ENCODE measurements around the gene MYMK. TPM values are rescaled to one million over a fixed set of nuclear protein-coding genes. Genes with fewer than 3 reads are reported as not detected.

The MYMK gene
- total RNA-seq, 1 donor from 2014 or later: not detected

DNA sequence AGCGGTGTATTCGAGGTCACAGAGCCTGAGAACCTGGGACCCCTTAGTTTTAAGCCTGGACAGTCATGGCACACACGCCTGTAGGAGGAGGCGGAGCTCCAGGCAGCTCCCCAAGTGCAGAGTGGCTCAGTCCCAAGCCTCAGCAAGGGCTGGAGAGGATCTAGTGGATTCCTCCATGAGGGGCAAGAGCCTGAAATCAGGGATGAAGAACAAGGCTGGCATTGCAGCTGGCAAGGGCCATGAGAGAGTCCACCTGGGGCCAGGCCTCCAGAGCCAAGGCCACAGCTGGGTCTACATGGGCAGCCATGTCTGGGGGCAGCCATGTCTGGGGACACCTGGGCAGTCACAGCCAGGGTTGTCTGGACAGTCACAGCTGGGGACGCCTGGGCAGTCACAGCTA is 31.6 kb upstream of the MYMK start:
- no peak for DNase-seq (ENCODE audit: low spot score, unreplicated experiment)
- TF ChIP-seq, protein P1, sequence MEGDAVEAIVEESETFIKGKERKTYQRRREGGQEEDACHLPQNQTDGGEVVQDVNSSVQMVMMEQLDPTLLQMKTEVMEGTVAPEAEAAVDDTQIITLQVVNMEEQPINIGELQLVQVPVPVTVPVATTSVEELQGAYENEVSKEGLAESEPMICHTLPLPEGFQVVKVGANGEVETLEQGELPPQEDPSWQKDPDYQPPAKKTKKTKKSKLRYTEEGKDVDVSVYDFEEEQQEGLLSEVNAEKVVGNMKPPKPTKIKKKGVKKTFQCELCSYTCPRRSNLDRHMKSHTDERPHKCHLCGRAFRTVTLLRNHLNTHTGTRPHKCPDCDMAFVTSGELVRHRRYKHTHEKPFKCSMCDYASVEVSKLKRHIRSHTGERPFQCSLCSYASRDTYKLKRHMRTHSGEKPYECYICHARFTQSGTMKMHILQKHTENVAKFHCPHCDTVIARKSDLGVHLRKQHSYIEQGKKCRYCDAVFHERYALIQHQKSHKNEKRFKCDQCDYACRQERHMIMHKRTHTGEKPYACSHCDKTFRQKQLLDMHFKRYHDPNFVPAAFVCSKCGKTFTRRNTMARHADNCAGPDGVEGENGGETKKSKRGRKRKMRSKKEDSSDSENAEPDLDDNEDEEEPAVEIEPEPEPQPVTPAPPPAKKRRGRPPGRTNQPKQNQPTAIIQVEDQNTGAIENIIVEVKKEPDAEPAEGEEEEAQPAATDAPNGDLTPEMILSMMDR (IDR thresholded peaks at IDR 0.05; ENCODE audit: unreplicated experiment): no peak
- peaks cover 17% of the 10 kb centered on the region for H3K27me3 Mint-ChIP-seq
- no peaks in the 10 kb centered on the region for H3K36me3 Mint-ChIP-seq (ENCODE audit: insufficient read depth)
- peaks cover 4% of the 10 kb centered on the region for H3K4me1 Mint-ChIP-seq (ENCODE audit: low read depth)
- no peaks in the 10 kb centered on the region for H3K9me3 Mint-ChIP-seq (ENCODE audit: low read depth)
- H3K27ac Mint-ChIP-seq: no peak overlapping the region
- no peak overlapping the region for H3K4me3 Mint-ChIP-seq (ENCODE audit: low read depth)

DNA sequence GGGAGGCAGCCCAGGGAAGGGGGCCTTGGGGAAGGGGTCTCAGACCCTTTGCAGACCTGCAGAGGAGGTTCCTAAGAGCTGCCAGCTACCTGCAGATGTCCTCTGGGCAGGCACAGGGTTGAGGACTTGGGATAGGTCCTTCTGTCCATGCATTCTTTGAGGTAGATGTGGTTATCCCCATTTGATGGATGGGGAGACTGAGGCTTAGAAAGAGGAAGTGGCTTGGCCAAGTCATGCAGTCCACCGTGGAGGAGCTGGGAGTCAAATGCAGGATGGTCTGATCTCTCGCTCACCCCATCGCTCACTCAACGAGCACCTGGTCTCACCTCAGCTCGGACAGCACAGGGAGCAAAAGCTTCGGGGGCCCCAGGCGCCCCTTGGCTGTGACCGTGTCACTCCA is 30.0 kb upstream of the MYMK start:
- Mint-ChIP-seq H3K27me3 (peaks cover 19% of the 10 kb centered on the region), H3K4me3 (ENCODE audit: low read depth) (no peak overlapping the region), H3K27ac (no peak overlapping the region), H3K36me3 (ENCODE audit: insufficient read depth) (no peaks in the 10 kb centered on the region), H3K9me3 (ENCODE audit: low read depth) (no peaks in the 10 kb centered on the region), H3K4me1 (ENCODE audit: low read depth) (peaks cover 4% of the 10 kb centered on the region)
- TF ChIP-seq, protein P1 (IDR thresholded peaks at IDR 0.05; ENCODE audit: unreplicated experiment): no peak
- no peak for DNase-seq (ENCODE audit: low spot score, unreplicated experiment)

DNA sequence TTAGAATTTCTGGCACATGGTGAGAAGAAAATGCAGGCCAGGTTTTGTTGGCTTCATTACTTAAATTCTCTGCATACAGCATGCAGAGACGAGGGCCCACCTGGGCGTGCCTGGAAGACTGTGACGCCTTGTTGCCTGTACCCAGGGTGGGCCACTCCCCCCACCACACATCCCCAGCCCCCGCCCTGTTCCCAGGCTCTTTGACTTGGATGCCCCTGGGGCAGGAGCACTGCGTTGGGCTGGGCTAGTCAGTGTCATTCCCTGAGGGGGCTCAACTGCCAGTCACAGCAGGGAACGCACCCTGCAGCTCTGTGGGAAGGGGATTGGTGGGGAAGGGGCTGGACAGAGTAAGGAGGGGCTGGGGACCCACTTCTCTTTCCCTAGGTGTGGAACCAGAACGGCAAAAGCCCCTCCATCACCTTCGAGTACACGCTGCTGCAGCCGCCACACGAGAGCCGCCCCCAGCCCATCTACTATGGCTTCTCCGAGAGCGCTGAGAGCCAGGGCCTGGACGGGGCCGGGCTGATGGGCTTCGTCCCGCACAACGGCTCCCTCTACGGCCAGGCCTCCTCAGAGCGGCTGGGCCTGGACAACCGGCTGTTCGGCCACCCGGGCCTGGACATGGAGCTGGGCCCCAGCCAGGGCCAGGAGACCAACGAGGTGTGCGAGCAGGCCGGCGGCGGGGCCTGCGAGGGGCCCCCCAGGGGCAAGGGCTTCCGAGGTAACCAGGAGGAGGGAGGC is 29.4 kb upstream of the MYMK start:
- Mint-ChIP-seq H3K4me3 (ENCODE audit: low read depth) (no peak overlapping the region), H3K36me3 (ENCODE audit: insufficient read depth) (no peaks in the 10 kb centered on the region), H3K9me3 (ENCODE audit: low read depth) (no peaks in the 10 kb centered on the region), H3K27me3 (peaks cover 17% of the 10 kb centered on the region), H3K27ac (no peak overlapping the region), H3K4me1 (ENCODE audit: low read depth) (peaks cover 4% of the 10 kb centered on the region)
- TF ChIP-seq, protein P1 (IDR thresholded peaks at IDR 0.05; ENCODE audit: unreplicated experiment): no peak
- DNase-seq (ENCODE audit: low spot score, unreplicated experiment): no peak

DNA sequence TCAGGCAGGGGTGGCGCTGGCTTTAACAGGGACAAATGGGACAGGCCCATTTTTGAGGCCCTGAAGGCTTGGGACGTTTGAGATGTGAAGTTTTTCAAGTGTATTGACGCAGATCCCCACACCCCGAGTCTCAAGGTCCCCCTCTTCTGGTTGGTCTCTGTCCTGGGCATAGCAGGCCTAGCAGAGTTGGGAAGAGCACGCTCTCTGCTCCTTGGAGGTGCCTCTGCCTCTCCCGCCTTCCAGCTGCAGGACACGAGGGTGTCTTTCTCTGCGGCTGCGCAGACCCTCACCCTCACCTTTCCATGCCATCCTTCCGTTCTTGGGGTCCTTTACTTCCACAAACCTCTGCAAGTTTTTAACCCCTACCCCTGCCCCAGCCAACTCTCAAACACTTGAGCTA is 28.4 kb upstream of the MYMK start:
- peaks cover 8% of the 10 kb centered on the region for H3K27me3 Mint-ChIP-seq

DNA sequence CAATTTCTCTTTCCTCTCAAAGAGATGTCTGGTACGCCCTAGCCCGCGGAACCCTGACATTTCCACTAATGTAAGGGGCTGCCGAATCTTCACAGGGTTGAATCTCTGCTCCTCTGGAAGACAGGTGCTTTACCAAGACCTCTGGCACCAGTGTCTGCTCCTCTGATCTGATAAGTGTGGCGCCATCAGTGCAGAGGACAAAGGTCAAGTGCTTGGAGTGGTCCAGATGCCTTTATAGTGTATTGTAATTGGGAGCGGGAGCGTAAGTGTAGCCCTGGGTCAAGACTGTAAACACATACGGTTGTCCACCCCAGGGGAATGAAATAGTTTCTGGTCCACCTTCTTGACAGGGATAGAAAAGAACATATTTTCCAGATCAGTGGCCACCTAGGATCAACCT is 27.5 kb upstream of the MYMK start:
- Mint-ChIP-seq H3K4me3 (ENCODE audit: low read depth) (no peak overlapping the region), H3K4me1 (ENCODE audit: low read depth) (peaks cover 2% of the 10 kb centered on the region), H3K27ac (no peak overlapping the region), H3K9me3 (ENCODE audit: low read depth) (no peaks in the 10 kb centered on the region), H3K36me3 (ENCODE audit: insufficient read depth) (no peaks in the 10 kb centered on the region), H3K27me3 (peaks cover 8% of the 10 kb centered on the region)
- TF ChIP-seq, protein P1 (IDR thresholded peaks at IDR 0.05; ENCODE audit: unreplicated experiment): no peak
- DNase-seq (ENCODE audit: low spot score, unreplicated experiment): no peak

More for the DNA sequence above, 28.4 kb upstream of the MYMK start:
- no peak for DNase-seq (ENCODE audit: low spot score, unreplicated experiment)
- peaks cover 2% of the 10 kb centered on the region for H3K4me1 Mint-ChIP-seq (ENCODE audit: low read depth)
- no peaks in the 10 kb centered on the region for H3K36me3 Mint-ChIP-seq (ENCODE audit: insufficient read depth)
- no peaks in the 10 kb centered on the region for H3K9me3 Mint-ChIP-seq (ENCODE audit: low read depth)
- H3K27ac Mint-ChIP-seq: no peak overlapping the region
- no peak overlapping the region for H3K4me3 Mint-ChIP-seq (ENCODE audit: low read depth)
- TF ChIP-seq, protein P1 (IDR thresholded peaks at IDR 0.05; ENCODE audit: unreplicated experiment): no peak
